VCaP (cell line): ENCODE results near the gene PCNX4.
"Not testable (repeated sequence)": the region's sequence is repeated elsewhere in the genome, so short reads cannot be mapped to it uniquely, and the experiment has no call there.

ENCODE experiments used
- H3K27ac ChIP-seq: fragments of 450-650 bp; 2 replicates; pipeline ENCODE4 v1.5.1; 2017
- TF ChIP-seq, protein P1 (sequence below): fragments of 450-650 bp; conservative IDR thresholded peaks from 2 replicates; pipeline ENCODE4 v1.5.1; 2017; ENCODE audit warnings: mild to moderate bottlenecking, moderate library complexity

PCNX4 gene

DNA sequence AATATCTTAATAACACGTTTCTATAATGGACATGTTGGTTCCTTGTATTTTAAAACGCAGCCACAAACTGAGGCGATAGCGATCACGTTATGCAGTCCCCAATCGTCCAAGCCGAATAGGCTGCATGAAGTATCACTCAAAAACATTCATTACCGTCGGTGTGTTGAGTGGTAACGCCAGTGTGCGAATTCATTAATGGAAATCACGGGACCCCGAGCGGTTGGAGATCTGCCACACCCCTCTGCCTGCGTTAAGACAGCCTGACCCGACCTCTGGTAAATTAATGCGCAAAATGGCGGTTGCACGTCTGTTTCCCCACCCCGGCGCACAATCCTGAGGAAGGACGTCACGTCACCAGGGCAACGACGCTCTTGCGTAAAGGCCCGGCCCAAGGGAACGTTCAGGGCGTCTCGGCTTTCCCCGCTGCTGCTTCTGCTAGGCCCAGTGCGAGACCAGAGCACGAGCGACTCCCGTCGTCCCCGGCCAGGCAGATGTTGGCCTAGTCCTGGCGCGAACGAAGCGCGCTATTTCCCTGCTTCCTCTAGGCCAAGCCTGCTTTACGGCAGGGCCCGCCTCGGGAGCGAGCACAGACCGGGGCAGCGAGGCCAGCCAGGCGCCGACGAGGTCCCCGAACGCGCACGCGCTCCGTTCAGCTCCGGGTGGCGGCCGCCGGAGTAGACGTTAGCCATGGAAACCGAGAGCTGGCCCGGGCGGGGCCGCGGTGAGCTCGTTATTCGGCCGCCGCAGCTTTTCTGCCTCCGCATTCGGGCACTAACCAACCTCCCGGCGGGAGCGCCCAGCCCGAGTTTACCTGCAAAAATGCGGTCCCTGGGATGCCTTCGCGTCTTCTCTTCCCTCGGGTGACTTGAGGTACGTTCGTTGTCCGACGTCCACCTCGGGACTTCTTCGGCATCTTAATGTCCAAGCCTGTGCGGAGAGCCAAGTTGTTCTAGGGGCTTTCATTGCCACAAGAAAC, at the start of gene PCNX4:
PCNX4 (plus strand) TSS at position 374 of the 976 bp plus-strand sequence. CDS start 15,716 bp downstream, outside the sequence.
- TF ChIP-seq, protein P1, sequence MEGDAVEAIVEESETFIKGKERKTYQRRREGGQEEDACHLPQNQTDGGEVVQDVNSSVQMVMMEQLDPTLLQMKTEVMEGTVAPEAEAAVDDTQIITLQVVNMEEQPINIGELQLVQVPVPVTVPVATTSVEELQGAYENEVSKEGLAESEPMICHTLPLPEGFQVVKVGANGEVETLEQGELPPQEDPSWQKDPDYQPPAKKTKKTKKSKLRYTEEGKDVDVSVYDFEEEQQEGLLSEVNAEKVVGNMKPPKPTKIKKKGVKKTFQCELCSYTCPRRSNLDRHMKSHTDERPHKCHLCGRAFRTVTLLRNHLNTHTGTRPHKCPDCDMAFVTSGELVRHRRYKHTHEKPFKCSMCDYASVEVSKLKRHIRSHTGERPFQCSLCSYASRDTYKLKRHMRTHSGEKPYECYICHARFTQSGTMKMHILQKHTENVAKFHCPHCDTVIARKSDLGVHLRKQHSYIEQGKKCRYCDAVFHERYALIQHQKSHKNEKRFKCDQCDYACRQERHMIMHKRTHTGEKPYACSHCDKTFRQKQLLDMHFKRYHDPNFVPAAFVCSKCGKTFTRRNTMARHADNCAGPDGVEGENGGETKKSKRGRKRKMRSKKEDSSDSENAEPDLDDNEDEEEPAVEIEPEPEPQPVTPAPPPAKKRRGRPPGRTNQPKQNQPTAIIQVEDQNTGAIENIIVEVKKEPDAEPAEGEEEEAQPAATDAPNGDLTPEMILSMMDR, result no peak
- peak within 1 kb of the TSS; percentile 98 for H3K27ac ChIP-seq

DNA sequence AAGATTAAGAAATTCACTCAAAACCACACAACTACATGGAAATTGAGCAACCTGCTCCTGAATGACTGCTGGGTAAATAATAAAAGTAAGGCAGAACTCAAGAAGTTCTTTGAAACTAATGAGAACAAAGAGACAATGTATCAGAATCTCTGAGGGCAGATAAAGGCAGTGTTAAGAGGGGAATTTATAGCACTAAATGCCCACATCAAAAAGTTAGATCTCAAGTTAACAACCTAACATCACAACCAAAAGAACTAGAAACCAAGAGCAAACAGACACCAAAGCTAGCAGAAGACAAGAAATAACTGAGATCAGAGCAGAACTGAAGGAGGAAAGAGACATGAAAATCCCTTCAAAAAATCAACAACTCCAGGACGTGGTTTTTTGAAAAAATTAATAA, 43.7 kb upstream of the PCNX4 start:
- H3K27ac ChIP-seq, result not testable (repeated sequence)

DNA sequence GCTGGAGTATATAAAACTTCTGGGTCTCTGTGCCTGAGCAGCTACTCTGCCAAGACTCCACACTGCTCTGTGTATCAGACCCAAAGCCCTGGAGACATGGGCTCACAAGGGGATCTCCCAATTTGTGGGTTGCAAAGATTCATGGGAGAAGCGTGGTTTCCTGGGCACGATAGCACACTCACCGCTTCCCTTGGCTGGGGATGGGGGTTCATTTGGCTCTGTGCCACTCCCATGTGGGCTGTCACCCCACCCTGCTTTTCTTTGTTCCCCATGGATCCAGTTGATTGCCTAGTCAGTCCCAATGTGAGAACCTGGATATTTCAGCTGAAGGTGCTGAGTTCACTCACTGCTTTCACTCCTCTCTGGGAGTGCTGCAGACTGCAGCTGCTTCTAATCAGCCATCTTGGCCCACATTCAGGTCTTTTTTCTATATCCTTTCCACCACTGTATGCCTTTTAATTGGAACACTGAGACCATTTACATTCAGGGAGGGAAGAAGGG, 40.0 kb upstream of the PCNX4 start:
- TF ChIP-seq, protein P1, result no peak

DNA sequence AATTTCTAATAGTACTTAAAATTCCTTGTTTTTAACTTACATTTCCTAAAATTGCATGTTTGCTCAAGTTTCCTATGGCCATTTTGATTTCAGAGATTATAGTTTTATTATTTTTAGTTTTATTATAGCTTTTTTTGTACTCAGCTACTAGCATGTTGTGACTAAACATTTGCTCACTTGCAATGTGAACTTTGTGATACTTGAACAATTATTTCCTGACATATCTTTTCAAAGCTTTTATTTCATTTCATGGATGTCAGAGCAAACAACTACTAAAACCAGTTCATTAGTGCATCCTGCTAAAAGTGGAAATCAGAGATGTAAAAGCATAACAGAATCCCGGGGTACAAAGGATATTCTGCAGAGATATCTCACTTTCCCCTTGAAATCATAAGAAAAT, 33.6 kb upstream of the PCNX4 start:
- TF ChIP-seq, protein P1, result no peak

More for the DNA sequence above, 40.0 kb upstream of the PCNX4 start:
- peak overlapping the region; percentile 40 for H3K27ac ChIP-seq

DNA sequence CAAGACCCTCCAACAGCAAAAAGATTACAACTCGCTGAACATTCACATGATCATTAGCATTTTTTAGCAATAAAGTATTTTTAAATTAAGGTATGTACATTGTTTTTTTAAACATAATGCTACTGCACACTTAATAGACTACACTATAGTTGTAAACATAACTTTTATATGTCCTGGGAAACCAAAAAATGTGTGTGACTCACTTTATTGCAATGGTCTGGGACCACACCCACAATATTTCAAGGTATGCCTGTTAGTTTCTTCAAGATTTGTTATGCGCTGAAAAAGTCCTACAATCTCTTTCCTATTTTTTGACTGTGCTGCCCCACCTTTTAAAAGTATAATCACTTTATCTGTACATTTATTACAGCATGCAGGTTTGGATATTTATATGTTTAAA, 30.4 kb upstream of the PCNX4 start:
- peak overlapping the region; percentile 80 for H3K27ac ChIP-seq
- TF ChIP-seq, protein P1, result no peak

More for the DNA sequence above, 33.6 kb upstream of the PCNX4 start:
- H3K27ac ChIP-seq, result no peak overlapping the region

DNA sequence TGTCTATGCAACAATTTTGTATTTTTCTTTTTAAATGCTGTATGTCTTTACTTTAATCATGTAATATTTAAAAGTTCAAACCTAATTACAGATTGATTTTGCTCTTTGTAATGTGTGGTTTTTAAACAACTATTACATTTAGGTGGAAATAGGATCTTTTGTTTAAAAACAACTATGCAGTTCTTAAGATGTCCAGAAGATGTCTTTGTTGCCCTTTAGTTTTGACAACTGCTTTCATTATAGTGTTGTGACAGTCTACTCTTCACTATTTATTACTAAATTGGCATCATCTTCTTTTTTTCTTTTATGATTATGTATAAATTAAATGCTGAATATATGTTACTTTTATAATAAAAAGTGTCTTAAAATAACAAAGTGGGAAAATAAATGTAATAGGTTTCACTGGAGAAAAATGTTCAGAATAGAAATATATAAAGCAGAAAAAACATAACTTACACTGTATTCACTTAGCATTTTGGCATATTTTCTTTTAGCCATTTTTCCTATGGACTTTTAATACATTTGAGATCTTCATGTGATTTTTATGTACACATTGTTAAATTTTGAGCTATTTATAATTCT, 27.1 kb upstream of the PCNX4 start:
- H3K27ac ChIP-seq, result no peak overlapping the region; the same call in 1 of the 2 replicates

DNA sequence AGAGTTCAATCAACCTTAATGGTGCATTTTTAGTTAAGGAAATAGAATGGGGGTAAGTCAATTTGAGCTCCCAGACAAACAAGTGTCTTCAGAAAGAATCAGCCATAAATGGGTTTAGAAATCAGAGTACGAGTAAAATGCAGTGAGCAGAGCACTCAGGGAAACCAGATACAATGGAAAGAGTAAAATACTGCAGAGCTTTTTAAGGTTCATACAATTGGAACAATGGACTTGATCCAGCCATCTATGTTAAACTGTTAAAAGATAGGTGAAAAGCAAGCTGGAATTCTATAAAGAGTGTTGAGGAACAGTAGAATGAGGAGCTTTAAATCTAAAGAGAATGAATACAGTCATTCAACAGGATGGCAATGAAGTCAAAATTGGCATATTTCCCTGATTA, 23.8 kb upstream of the PCNX4 start:
- no peak overlapping the region for H3K27ac ChIP-seq
- TF ChIP-seq, protein P1, result no peak

More for the DNA sequence above, 27.1 kb upstream of the PCNX4 start:
- TF ChIP-seq, protein P1, result peak; percentile 74
